ENCODE data around the gene CTNNA1. TPM values are rescaled to one million over a fixed set of nuclear protein-coding genes. Genes with fewer than 3 reads are reported as not detected.
A peak's percentile ranks its signal among the peaks of the same experiment; 100 is the strongest.

The CTNNA1 gene
- total RNA-seq, 2 donors from 2014 or later: 107 to 140 TPM

DNA sequence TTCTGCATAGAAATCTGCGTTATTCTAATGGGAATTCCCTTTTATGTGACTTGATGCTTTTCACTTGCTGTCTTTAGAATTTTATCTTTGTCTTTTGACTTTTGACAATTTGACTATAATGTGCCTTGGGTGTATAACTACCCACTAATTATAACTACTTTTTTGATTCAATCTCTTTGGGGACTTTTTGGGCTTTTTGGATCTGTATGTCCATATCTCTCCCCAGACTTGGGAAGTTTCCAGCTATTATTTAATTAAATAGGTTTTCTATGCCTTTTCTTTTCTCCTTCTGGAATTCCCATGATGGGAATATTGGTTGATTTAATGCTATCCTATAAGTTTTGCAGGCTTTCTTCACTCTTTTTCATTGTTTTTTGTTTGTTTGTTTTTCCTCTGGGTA lies 64.0 kb downstream of the CTNNA1 start:
- Histone ChIP-seq H3K9me3 (no peaks in the 10 kb centered on the region), H3K4me1 (peaks cover 24% of the 10 kb centered on the region), H3K4me3 (no peak overlapping the region), H3K27me3 (no peaks in the 10 kb centered on the region), H3K27ac (no peak overlapping the region), H3K36me3 (replicated peaks in 1 of 2; ENCODE audit: insufficient read depth in 1 of 2, low read depth in 2 of 2) (peaks cover 0 to 5% of the 10 kb centered on the region in 2 donors)
- TF ChIP-seq, protein P1, sequence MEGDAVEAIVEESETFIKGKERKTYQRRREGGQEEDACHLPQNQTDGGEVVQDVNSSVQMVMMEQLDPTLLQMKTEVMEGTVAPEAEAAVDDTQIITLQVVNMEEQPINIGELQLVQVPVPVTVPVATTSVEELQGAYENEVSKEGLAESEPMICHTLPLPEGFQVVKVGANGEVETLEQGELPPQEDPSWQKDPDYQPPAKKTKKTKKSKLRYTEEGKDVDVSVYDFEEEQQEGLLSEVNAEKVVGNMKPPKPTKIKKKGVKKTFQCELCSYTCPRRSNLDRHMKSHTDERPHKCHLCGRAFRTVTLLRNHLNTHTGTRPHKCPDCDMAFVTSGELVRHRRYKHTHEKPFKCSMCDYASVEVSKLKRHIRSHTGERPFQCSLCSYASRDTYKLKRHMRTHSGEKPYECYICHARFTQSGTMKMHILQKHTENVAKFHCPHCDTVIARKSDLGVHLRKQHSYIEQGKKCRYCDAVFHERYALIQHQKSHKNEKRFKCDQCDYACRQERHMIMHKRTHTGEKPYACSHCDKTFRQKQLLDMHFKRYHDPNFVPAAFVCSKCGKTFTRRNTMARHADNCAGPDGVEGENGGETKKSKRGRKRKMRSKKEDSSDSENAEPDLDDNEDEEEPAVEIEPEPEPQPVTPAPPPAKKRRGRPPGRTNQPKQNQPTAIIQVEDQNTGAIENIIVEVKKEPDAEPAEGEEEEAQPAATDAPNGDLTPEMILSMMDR (IDR thresholded peaks at IDR 0.05): no peak
- TF ChIP-seq POLR2A (IDR thresholded peaks at IDR 0.05): no peak
- 92 to 94% methylated on average over 1 of the region's 1 CpG for WGBS, 2 donors
- intact Hi-C loops (cut with DNase I): no loop called here
- ATAC-seq (no peak), DNase-seq (no peak)

- TF ChIP-seq POLR2A (IDR thresholded peaks at IDR 0.05): no peak
- TF ChIP-seq, protein P1 (IDR thresholded peaks at IDR 0.05): no peak
- ATAC-seq: peak; percentile 18
- intact Hi-C loops (cut with DNase I): no loop called here
- no peaks in the 10 kb centered on the region for H3K9me3 ChIP-seq
- no peak overlapping the region for H3K27ac ChIP-seq
- peaks cover 24% of the 10 kb centered on the region for H3K4me1 ChIP-seq
- no peak overlapping the region for H3K4me3 ChIP-seq
- H3K27me3 ChIP-seq: no peaks in the 10 kb centered on the region
- no peak for DNase-seq
- WGBS, 2 donors: 85 to 100% methylated on average over 2 to 4 of the region's 4 CpGs
- peaks cover 0 to 2% of the 10 kb centered on the region in 2 donors for H3K36me3 ChIP-seq (replicated peaks in 1 of 2; ENCODE audit: insufficient read depth in 1 of 2, low read depth in 2 of 2)
These were observed 65.9 kb downstream of the CTNNA1 start for GRCh38 chr5:138819081-138819480.

DNA sequence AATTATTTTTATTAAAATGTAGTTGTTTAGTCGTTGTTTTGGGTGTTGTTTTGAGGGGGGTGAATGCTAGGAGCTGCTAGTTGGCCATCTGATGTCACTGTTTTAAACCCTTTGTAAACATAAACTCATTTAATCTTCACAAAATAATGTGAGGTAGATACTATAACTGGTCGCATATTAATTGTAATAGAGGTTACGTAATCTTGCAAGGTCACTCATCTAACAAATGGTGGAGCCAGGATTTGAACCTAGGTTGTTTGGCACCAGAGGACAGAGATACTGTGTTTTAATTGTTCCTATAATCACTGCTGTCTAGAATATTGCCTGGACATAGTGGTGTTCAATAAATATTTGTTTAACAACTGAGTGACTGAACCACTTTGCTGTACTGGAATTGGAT lies 67.5 kb downstream of the CTNNA1 start:
- Histone ChIP-seq H3K27me3 (no peaks in the 10 kb centered on the region), H3K4me1 (peaks cover 24% of the 10 kb centered on the region), H3K36me3 (replicated peaks in 1 of 2; ENCODE audit: insufficient read depth in 1 of 2, low read depth in 2 of 2) (no peaks in the 10 kb centered on the region), H3K27ac (no peak overlapping the region), H3K4me3 (no peak overlapping the region), H3K9me3 (no peaks in the 10 kb centered on the region)
- WGBS, 2 donors: 81 to 87% methylated on average over 3 of the region's 3 CpGs
- TF ChIP-seq POLR2A (IDR thresholded peaks at IDR 0.05): no peak
- TF ChIP-seq, protein P1 (IDR thresholded peaks at IDR 0.05): no peak
- DNase-seq (no peak), ATAC-seq (no peak)
- intact Hi-C loops (cut with DNase I): no loop called here

DNA sequence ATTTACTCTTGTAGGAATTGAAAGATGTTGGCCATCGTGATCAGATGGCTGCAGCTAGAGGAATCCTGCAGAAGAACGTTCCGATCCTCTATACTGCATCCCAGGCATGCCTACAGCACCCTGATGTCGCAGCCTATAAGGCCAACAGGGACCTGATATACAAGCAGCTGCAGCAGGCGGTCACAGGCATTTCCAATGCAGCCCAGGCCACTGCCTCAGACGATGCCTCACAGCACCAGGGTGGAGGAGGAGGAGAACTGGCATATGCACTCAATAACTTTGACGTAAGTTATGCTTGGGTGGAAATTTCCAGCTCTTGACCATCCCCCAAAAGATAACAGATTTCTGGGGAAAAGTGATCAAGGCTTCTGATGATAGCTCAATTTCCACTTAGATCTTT lies 71.3 kb downstream of the CTNNA1 start:
- 68 to 70% methylated on average over 7 of the region's 7 CpGs for WGBS, 2 donors
- peaks cover 0 to 7% of the 10 kb centered on the region in 2 donors for H3K36me3 ChIP-seq (replicated peaks in 1 of 2; ENCODE audit: insufficient read depth in 1 of 2, low read depth in 2 of 2)
- intact Hi-C loops (cut with DNase I): no loop called here
- no peak overlapping the region for H3K27ac ChIP-seq
- no peaks in the 10 kb centered on the region for H3K27me3 ChIP-seq
- no peak for ATAC-seq
- peaks cover 19% of the 10 kb centered on the region for H3K4me1 ChIP-seq
- DNase-seq: no peak
- H3K4me3 ChIP-seq: no peak overlapping the region
- no peaks in the 10 kb centered on the region for H3K9me3 ChIP-seq
- no peak for TF ChIP-seq POLR2A (IDR thresholded peaks at IDR 0.05)
- TF ChIP-seq, protein P1 (IDR thresholded peaks at IDR 0.05): no peak

Data from body of pancreas (tissue), 4 donors.